Caco-2 (cell line): Measurements from ENCODE around the gene MNS1. TPM values are rescaled to one million over a fixed set of nuclear protein-coding genes. Genes with fewer than 3 reads are reported as not detected.
"Not testable (repeated sequence)": the region's sequence is repeated elsewhere in the genome, so short reads cannot be mapped to it uniquely, and the experiment has no call there.

ENCODE experiments used
- BruUV-seq: library from RNA; stranded (reverse); fragments of 400-500 nt; replicated peaks from 2 replicates; lab custom pipeline; 2021; lab: Mats Ljungman, UMichigan
- CTCF ChIA-PET: fragments of 300-600 bp; sonication (Branson Sonifier 250); formaldehyde crosslinking; loops from one replicate; lab custom pipeline; 2022; ENCODE audit warnings: antibody characterized with exemption; lab: Charles Lee
- POLR2A ChIA-PET: fragments of 300-600 bp; sonication (Branson Sonifier 250); formaldehyde crosslinking; loops from one replicate; lab custom pipeline; 2022; ENCODE audit warnings: antibody characterized with exemption; lab: Charles Lee
- DNase-seq, 2 experiments: peaks; one replicate each; pipeline versions ENCODE4 v3.0.0 to v3.0.0-alpha.2; 2020 to 2022
- H3K27me3 ChIP-seq: replicated peaks from 2 replicates; pipeline ENCODE4 v1.6.0; 2011; ENCODE audit warnings: low read length; ENCODE audit not compliant: control insufficient read depth, insufficient read depth
- H3K36me3 ChIP-seq: 2 replicates; pipeline ENCODE4 v1.5.1; 2011; ENCODE audit warnings: low read length; ENCODE audit not compliant: control insufficient read depth, insufficient read depth
- H3K4me1 ChIP-seq: fragments of 250-450 bp; sonication (Bioruptor Pico); 2 replicates; pipeline ENCODE4 v1.5.1; 2020; ENCODE audit warnings: mild to moderate bottlenecking
- H3K4me3 ChIP-seq: 2 replicates; pipeline ENCODE4 v1.5.1; 2011; ENCODE audit warnings: low read depth, mild to moderate bottlenecking, control low read depth, low read length
- H3K9me3 ChIP-seq: fragments of 250-450 bp; sonication (Bioruptor Pico); 2 replicates; pipeline ENCODE4 v1.5.1; 2020; ENCODE audit warnings: mild to moderate bottlenecking, moderate library complexity
- H3K27ac Mint-ChIP-seq: one replicate; pipeline ENCODE4 v1.8.0; 2022; ENCODE audit warnings: mixed read lengths; ENCODE audit not compliant: unreplicated experiment
- H3K27me3 Mint-ChIP-seq: one replicate; pipeline ENCODE4 v1.8.0; 2022; ENCODE audit warnings: mixed read lengths; ENCODE audit not compliant: insufficient read depth, unreplicated experiment
- H3K36me3 Mint-ChIP-seq: one replicate; pipeline ENCODE4 v1.8.0; 2022; ENCODE audit warnings: mild to moderate bottlenecking, mixed read lengths; ENCODE audit not compliant: insufficient read depth, unreplicated experiment
- H3K4me1 Mint-ChIP-seq: one replicate; pipeline ENCODE4 v1.8.0; 2022; ENCODE audit warnings: low read depth, mixed read lengths; ENCODE audit not compliant: unreplicated experiment
- H3K4me3 Mint-ChIP-seq: one replicate; pipeline ENCODE4 v1.8.0; 2022; ENCODE audit warnings: mild to moderate bottlenecking, moderate library complexity, mixed read lengths; ENCODE audit not compliant: unreplicated experiment
- H3K9me3 Mint-ChIP-seq: one replicate; pipeline ENCODE4 v1.8.0; 2022; ENCODE audit warnings: mixed read lengths; ENCODE audit not compliant: unreplicated experiment
- intact Hi-C: fragments of 100-400 bp; cut with micrococcal nuclease; formaldehyde crosslinking; loops from one replicate; pipeline ENCODE4 v1.10.0; 2022; ENCODE audit not compliant: unreplicated experiment
- total RNA-seq: library from RNA; stranded (reverse); gene quantifications from 2 replicates; pipeline ENCODE4 v1.2.3, GENCODE V29; 2022
- TF ChIP-seq, protein P1 (sequence below), 2 experiments: fragments of 200-600 bp in 1 of 2; IDR thresholded peaks; 1 replicate in 1 of 2; 2 replicates in 1 of 2; pipeline versions ENCODE4 v1.5.1 to v1.8.0; 2011 to 2022; ENCODE audit warnings: antibody characterized with exemption in 1 of 2, control low read depth in 1 of 2, inconsistent platforms in 1 of 2, low read depth in 1 of 2, low read length in 1 of 2, mild to moderate bottlenecking in 1 of 2, moderate library complexity in 1 of 2; ENCODE audit not compliant: insufficient read depth in 1 of 2, severe bottlenecking in 1 of 2, unreplicated experiment in 1 of 2

Gene MNS1
- total RNA-seq, 1 experiment from 2014 or later: 2.6 TPM

DNA sequence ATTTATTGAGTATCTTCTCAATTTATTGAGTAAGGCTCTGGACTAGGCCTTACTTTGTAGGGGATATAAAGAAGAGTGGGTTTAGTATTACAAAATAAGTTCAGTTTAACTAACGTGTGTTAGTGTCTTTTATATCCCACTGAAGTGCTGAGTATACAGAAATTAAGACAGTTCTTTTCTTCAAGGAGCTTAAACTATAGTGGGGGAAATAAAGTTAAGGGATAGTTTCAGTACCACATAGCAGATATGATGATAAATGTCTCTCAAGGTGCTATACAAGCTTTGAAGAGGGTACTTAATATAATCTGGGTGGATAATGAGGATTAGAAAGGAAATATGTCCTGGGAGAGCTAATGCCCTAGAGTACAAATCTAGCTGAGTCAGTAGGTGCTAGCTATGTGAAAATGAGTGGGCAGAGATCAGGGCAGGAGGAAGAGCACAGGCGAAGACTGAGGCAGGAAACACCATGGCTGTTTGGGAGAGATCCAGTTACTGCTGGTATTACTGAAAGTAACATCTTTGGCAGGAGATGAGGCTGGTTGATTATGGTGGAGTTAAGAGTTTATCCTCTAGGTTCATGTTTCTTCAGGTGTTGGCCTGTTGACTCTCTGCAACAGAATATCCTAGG, 53.7 kb downstream of the MNS1 start:
- DNase-seq: no peak
- H3K9me3 Mint-ChIP-seq: no peaks in the 10 kb centered on the region
- no peaks in the 10 kb centered on the region for H3K9me3 ChIP-seq
- intact Hi-C loops: no loop called here
- H3K4me3 ChIP-seq: no peak overlapping the region
- POLR2A ChIA-PET: no interaction called here
- H3K4me3 Mint-ChIP-seq: no peak overlapping the region
- H3K4me1 ChIP-seq: no peaks in the 10 kb centered on the region
- no peaks in the 10 kb centered on the region for H3K36me3 Mint-ChIP-seq
- no peaks in the 10 kb centered on the region for H3K27me3 Mint-ChIP-seq
- H3K4me1 Mint-ChIP-seq: no peaks in the 10 kb centered on the region
- no peaks in the 10 kb centered on the region for H3K27me3 ChIP-seq
- no peaks in the 10 kb centered on the region for H3K36me3 ChIP-seq
- no peak overlapping the region for H3K27ac Mint-ChIP-seq
- TF ChIP-seq, protein P1, sequence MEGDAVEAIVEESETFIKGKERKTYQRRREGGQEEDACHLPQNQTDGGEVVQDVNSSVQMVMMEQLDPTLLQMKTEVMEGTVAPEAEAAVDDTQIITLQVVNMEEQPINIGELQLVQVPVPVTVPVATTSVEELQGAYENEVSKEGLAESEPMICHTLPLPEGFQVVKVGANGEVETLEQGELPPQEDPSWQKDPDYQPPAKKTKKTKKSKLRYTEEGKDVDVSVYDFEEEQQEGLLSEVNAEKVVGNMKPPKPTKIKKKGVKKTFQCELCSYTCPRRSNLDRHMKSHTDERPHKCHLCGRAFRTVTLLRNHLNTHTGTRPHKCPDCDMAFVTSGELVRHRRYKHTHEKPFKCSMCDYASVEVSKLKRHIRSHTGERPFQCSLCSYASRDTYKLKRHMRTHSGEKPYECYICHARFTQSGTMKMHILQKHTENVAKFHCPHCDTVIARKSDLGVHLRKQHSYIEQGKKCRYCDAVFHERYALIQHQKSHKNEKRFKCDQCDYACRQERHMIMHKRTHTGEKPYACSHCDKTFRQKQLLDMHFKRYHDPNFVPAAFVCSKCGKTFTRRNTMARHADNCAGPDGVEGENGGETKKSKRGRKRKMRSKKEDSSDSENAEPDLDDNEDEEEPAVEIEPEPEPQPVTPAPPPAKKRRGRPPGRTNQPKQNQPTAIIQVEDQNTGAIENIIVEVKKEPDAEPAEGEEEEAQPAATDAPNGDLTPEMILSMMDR (IDR thresholded peaks at IDR 0.05; ENCODE audit: insufficient read depth in 1 of 2, low read depth in 1 of 2, low read length in 1 of 2, severe bottlenecking in 1 of 2, unreplicated experiment in 1 of 2): no peak
- no TSS peak for BruUV-seq
- CTCF ChIA-PET: no interaction called here

DNA sequence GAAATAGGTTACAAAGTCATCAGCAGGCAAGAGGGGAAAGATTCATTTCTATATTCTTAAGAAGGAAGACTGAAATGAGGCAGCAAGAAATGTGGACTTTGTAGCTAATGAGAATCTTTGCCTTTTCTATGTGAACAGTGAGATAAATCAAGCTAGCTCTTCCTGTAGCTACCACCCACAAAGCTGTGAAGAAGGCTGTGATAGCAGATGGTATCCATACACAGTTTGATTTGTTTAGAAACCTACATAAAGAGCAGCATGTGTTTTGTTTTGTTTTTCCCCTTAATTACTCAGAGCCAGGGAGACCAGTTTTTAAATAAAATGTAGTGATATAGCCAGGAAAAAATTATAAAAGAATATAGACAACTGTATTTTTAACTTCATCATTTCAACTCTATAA, 54.2 kb downstream of the MNS1 start:
- no peaks in the 10 kb centered on the region for H3K27me3 Mint-ChIP-seq
- H3K27me3 ChIP-seq: no peaks in the 10 kb centered on the region
- no peak overlapping the region for H3K27ac Mint-ChIP-seq
- intact Hi-C loops: no loop called here
- H3K4me3 Mint-ChIP-seq: no peak overlapping the region
- H3K4me1 ChIP-seq: no peaks in the 10 kb centered on the region
- ChIA-PET POLR2A (no interaction called here), CTCF (no interaction called here)
- H3K4me3 ChIP-seq: no peak overlapping the region
- BruUV-seq: no TSS peak
- H3K36me3 Mint-ChIP-seq: no peaks in the 10 kb centered on the region
- TF ChIP-seq, protein P1 (IDR thresholded peaks at IDR 0.05; ENCODE audit: insufficient read depth in 1 of 2, low read depth in 1 of 2, low read length in 1 of 2, severe bottlenecking in 1 of 2, unreplicated experiment in 1 of 2): no peak
- H3K9me3 ChIP-seq: no peaks in the 10 kb centered on the region
- H3K36me3 ChIP-seq: no peaks in the 10 kb centered on the region
- no peaks in the 10 kb centered on the region for H3K4me1 Mint-ChIP-seq
- no peaks in the 10 kb centered on the region for H3K9me3 Mint-ChIP-seq
- no peak for DNase-seq

GRCh38 chr15:56399209-56399608, 65.7 kb downstream of the MNS1 start:
- H3K4me3 ChIP-seq, POLR2A ChIA-PET, H3K9me3 ChIP-seq, BruUV-seq, H3K27me3 Mint-ChIP-seq, DNase-seq, H3K27me3 ChIP-seq, CTCF ChIA-PET, H3K9me3 Mint-ChIP-seq, intact Hi-C loops, H3K36me3 Mint-ChIP-seq, H3K36me3 ChIP-seq, H3K4me3 Mint-ChIP-seq, H3K27ac Mint-ChIP-seq, H3K4me1 Mint-ChIP-seq, H3K4me1 ChIP-seq: not testable (repeated sequence)

DNA sequence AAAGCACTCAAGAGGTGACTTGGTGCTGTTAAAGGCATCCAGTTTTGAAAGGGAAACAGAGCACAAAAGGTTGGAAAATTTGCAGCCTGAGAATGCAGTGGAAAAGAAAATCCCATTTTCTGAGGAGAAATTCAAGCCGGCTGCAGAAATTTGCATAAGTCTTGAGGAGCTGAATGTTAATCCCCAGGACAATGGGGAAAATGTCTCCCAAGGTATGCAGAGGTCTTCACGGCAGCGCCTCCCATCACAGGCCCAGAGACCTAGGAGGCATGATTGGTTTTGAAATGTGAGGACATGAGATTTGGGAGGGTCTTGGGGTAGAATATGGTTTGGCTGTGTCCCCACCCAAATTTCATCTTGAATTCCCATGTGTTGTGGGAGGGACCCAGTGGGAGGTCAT, 67.6 kb downstream of the MNS1 start:
- CTCF ChIA-PET, H3K9me3 Mint-ChIP-seq, H3K4me1 Mint-ChIP-seq, H3K36me3 ChIP-seq, H3K9me3 ChIP-seq, H3K27ac Mint-ChIP-seq, BruUV-seq, H3K36me3 Mint-ChIP-seq, H3K27me3 Mint-ChIP-seq, H3K4me3 ChIP-seq, DNase-seq, H3K27me3 ChIP-seq, H3K4me3 Mint-ChIP-seq, H3K4me1 ChIP-seq, intact Hi-C loops, POLR2A ChIA-PET: not testable (repeated sequence)
